Measurements from ENCODE around the gene TP53TG3F.
"Not testable (repeated sequence)": the region's sequence is repeated elsewhere in the genome, so short reads cannot be mapped to it uniquely, and the experiment has no call there.

Gene TP53TG3F

GRCh38 chr16:33459312-33459711 is at the start of gene TP53TG3F:
Gene TP53TG3F (plus strand): TSS chr16:33459612. CDS start chr16:33459680, 68 bp downstream.
- not testable (repeated sequence) for DNase-seq

- DNase-seq: not testable (repeated sequence)
Measured at GRCh38 chr16:33491611-33492010, 32.2 kb downstream of the TP53TG3F start.

- DNase-seq: not testable (repeated sequence)
Measured at GRCh38 chr16:33507231-33507630, 47.8 kb downstream of the TP53TG3F start.

- DNase-seq: not testable (repeated sequence)
Measured at GRCh38 chr16:33509070-33509469, 49.7 kb downstream of the TP53TG3F start.

- not testable (repeated sequence) for DNase-seq
Measured at GRCh38 chr16:33509906-33510305, 50.5 kb downstream of the TP53TG3F start.

Data from bone marrow (tissue), 2 donors.